IPS-18a (cell line): ENCODE data around the gene RPL11.

ENCODE experiments used
- H3K27ac ChIP-seq: one replicate; pipeline ENCODE4 v1.5.1; 2013; ENCODE audit warnings: low read length
- H3K27me3 ChIP-seq: one replicate; pipeline ENCODE4 v1.6.1; 2013; ENCODE audit warnings: mild to moderate bottlenecking, low read length; ENCODE audit not compliant: control insufficient read depth, insufficient read depth
- H3K36me3 ChIP-seq: one replicate; pipeline ENCODE4 v1.6.1; 2013; ENCODE audit warnings: low read depth, low read length; ENCODE audit not compliant: control insufficient read depth
- H3K4me1 ChIP-seq: one replicate; pipeline ENCODE4 v1.6.1; 2013; ENCODE audit warnings: low read depth, low read length; ENCODE audit not compliant: control insufficient read depth
- H3K4me3 ChIP-seq: one replicate; pipeline ENCODE4 v1.5.1; 2013; ENCODE audit warnings: low read length
- H3K9ac ChIP-seq: one replicate; pipeline ENCODE4 v1.6.1; 2013; ENCODE audit warnings: mild to moderate bottlenecking, low read length, moderate library complexity
- H3K9me3 ChIP-seq: one replicate; pipeline ENCODE4 v1.6.1; 2013; ENCODE audit warnings: low read depth, low read length; ENCODE audit not compliant: control insufficient read depth

The RPL11 gene

GRCh38 chr1:23743287-23744152 lies 51.9 kb downstream of the RPL11 start, which contains the start of gene ELOA:
TSS of gene ELOA (plus strand) at chr1:23743471. CDS start at chr1:23743504, 33 bp downstream.
- peak within 1 kb of the TSS; percentile 12 for H3K27ac ChIP-seq
- peaks cover 12% of the 10 kb centered on the region for H3K4me1 ChIP-seq
- peak within 1 kb of the TSS; percentile 88 for H3K4me3 ChIP-seq
- H3K9me3 ChIP-seq = no peaks in the 10 kb centered on the region
- H3K27me3 ChIP-seq = no peaks in the 10 kb centered on the region
- H3K9ac ChIP-seq = peak within 1 kb of the TSS; percentile 63
- H3K36me3 ChIP-seq = peaks cover 2% of the 10 kb centered on the region

DNA sequence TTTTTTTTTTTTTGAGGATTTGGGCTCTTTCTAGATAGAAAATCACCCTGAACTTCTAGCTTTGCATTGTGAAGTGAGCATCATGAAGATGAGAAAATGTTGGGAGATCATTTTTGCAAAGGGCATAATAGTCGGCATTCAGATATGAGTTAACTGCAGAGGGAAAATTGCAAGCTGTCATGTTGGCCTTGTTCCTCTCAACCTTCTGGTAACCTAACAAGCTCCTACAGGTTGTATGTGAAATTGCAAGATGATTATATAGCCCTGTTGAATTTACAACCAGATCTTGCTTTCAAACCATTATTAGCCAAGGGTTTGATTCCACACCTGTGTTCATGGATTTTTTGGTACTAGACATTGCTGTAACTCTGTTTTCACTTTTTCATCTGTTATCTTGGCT lies 53.9 kb downstream of the RPL11 start:
- H3K4me3 ChIP-seq = no peak overlapping the region
- H3K9ac ChIP-seq = no peak overlapping the region
- H3K4me1 ChIP-seq = peaks cover 12% of the 10 kb centered on the region
- peaks cover 15% of the 10 kb centered on the region for H3K36me3 ChIP-seq
- H3K27ac ChIP-seq = no peak overlapping the region
- no peaks in the 10 kb centered on the region for H3K27me3 ChIP-seq
- H3K9me3 ChIP-seq = no peaks in the 10 kb centered on the region
